GM13977 (cell line): ENCODE results near the gene HSPA2.
A peak's percentile ranks its signal among the peaks of the same experiment; 100 is the strongest.

Source experiments
- DNase-seq: peaks from one replicate; pipeline ENCODE4 v3.0.0; 2012; ENCODE audit warnings: low spot score
- in situ Hi-C: fragments of 300-500 bp; cut with MboI; formaldehyde crosslinking; loops from one replicate; pipeline ENCODE4 v1.12.0; 2022; ENCODE audit warnings: low sequenced_read_pairs, low pct_unique_long_range_greater_than_20kb, mixed read lengths, inconsistent platforms; ENCODE audit not compliant: unreplicated experiment
- TF ChIP-seq, protein P1 (sequence below): IDR thresholded peaks from 2 replicates; pipeline ENCODE4 v1.5.1; 2012; ENCODE audit warnings: mild to moderate bottlenecking, control low read depth; ENCODE audit not compliant: insufficient read depth; ENCODE audit errors: extremely low read depth, missing control alignments

The HSPA2 gene

GRCh38 chr14:64501411-64502171 lies 39.0 kb upstream of the HSPA2 start:
- no peak for DNase-seq
- in situ Hi-C loops, result no loop called here
- TF ChIP-seq, protein P1, sequence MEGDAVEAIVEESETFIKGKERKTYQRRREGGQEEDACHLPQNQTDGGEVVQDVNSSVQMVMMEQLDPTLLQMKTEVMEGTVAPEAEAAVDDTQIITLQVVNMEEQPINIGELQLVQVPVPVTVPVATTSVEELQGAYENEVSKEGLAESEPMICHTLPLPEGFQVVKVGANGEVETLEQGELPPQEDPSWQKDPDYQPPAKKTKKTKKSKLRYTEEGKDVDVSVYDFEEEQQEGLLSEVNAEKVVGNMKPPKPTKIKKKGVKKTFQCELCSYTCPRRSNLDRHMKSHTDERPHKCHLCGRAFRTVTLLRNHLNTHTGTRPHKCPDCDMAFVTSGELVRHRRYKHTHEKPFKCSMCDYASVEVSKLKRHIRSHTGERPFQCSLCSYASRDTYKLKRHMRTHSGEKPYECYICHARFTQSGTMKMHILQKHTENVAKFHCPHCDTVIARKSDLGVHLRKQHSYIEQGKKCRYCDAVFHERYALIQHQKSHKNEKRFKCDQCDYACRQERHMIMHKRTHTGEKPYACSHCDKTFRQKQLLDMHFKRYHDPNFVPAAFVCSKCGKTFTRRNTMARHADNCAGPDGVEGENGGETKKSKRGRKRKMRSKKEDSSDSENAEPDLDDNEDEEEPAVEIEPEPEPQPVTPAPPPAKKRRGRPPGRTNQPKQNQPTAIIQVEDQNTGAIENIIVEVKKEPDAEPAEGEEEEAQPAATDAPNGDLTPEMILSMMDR, result no peak

DNA sequence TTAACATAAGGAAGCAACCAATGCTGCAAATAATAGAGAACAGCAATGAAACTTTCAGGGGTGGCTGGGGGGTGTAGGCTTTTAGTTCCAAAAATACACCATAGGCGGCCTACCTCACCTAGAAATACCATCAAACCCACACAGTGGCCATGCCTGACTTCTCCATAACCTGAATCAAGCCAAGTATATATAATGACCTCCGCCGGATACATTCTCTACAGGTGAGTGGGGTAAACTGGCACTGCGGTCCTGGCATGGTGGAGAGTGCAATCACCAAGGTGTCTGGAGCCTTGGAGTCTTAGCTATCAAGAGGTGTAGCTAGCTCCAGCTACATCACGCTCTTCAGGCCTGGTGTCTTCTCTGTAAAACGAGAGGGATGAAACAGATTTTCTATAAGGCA lies 38.1 kb upstream of the HSPA2 start:
- TF ChIP-seq, protein P1, result peak; percentile 13
- DNase-seq, result no peak
- in situ Hi-C loops, result no loop called here

- DNase-seq, result no peak
- in situ Hi-C loops, result no loop called here
- TF ChIP-seq, protein P1, result no peak
Observed at GRCh38 chr14:64502887-64503433, 37.6 kb upstream of the HSPA2 start.

DNA sequence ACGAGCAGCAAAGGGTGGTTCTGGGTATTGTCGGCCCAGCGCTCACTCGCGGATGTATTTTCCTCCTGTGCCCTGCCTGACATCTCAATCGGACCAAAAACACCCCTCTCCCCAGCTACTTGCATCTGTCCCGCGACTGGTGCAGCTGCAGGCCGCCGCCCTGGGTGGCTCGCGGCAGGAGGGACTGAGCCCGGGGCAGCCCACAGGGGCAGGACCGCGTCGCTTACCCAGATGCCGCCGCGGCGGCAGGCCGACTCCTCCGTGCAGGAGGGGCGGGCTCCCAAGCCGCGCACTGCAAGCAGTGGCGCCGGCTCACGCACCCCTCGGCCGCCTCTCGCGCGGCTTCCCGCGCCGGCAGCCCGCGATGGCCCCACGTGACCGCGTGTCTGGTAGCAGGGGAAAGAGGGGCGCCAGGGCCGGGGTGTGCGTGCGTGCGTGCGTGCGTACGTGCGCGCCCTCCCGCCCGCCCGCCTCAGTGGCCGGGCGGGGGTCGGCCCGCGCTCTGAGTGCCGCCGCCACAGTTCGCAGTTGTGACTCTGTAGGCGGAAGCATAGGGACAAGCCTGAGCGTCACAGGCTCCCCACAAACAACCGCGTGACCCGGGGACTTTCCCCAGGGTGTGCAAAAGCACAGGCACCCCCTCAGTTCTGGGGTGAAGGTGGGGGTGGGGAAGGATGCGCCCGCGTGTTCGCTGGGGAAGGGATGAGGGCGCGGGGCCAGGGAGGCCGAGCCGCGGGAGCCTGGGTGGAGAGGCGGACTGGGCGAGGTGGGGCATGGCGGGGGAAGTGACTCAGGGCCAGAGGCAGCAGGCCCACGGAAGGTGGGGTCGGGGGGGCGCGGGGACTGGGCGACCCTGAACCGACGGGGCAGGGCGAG lies 36.9 kb upstream of the HSPA2 start, which contains the start of gene ZBTB25:
Gene ZBTB25 (minus strand): TSS at position 405 of the 876 bp plus-strand sequence. CDS start 13,305 bp downstream, outside the sequence.
- in situ Hi-C loops, result no loop called here
- peak; percentile 89 for DNase-seq
- TF ChIP-seq, protein P1, result no peak

DNA sequence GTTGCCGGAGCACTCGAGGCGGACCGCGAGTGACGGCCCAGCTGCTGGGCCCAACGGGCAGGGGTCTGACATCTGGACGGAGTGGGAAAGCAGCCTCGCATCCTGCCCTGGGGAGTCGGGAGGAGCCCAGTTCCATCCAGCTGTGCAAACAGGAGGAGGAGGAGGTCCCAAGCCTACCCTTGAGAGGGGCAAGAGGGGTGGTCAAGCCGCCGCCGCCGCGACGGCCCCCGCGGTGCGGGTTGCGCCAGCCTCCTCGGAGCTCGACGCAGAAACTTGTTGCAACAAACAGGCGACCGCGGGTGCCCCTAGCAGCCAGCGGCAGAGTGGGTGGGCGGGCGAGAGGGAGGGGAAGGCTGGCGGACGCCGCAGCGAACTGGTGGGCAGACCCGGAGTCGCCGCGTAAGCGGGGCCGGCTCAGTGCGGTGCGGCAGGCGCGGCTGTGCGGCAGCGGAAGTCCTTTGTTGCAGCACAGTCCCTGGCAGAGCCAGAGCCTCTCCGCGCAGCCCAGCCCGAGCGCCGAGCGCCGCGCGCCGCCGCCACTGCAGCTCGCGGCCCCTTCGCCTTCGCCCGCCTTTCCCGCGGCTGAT lies 36.1 kb upstream of the HSPA2 start, which contains the start of gene ZBTB1:
Gene ZBTB1 (plus strand): TSS at position 461 of the 587 bp plus-strand sequence. CDS start 16,735 bp downstream, outside the sequence.
- in situ Hi-C loops, result no loop called here
- TF ChIP-seq, protein P1, result no peak
- peak; percentile 78 for DNase-seq
